ENCODE measurements around the gene FNDC3B.

GRCh38 chr3:172224560-172225214 lies 185.3 kb downstream of the FNDC3B start:
- TF ChIP-seq POLR2A (IDR thresholded peaks at IDR 0.05; ENCODE audit: extremely low read depth, insufficient read length) (no peak), MYC (IDR thresholded peaks at IDR 0.05; ENCODE audit: low read depth, low read length) (no peak)
